Measurements from ENCODE around the gene PJA1.

The PJA1 gene

DNA sequence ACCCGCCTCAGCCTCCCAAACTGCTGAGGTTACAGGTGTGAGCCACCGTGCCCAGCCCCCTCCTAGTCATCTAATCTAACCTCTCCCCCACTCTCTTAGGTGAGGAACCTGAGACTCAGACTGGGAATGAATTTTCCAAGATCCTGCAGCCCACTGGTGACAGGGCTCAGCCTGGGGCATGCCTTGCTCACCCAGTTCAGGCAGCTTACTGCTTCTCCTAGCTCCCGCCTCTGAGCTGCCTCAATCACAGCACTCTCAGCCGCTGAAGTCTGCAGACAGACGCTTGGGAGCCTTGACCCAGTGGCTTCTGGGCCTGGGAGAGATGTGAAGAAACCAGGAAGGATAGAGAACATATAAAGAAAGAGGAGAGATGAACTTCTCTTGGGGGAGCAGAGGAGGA, 24.4 kb downstream of the PJA1 start:
- no peak for DNase-seq

DNA sequence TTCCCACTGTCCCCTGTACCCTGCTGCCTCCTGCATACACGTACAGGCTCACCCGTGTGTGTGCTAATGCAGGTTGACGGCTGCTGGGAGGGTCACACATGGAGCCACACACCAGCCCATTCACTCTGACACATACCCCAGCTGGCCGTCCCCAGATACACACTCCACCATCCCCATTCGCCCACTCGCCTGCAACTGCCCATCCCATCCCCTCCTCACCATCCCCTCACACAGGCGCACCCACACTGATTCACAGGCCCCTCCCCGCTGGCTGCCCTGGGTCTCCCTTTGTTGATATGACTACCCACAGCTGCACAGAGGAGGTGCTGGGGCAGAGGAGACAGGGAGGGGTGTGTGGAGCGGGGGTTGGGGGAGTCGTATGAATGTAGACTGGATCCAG, 25.7 kb downstream of the PJA1 start:
- no peak for DNase-seq

DNA sequence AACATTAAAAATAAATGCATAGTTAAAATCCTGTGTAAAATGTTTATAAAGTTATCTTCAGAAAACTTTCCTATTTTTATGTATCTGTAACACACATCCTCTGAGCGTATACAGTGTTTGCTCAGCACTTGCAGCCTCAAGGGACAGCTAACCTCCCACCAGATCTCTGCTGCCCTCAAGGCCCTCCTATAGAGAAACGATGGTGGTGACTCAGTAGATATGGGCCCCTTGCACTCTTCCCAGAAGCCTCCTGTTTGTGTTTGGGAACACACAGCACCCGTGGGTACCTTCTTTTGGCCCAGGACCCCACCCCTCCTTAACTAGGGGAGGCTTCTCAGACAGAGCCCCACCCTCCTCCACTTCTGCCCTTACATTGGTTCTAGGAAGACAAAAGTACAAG, 26.7 kb downstream of the PJA1 start:
- no peak for DNase-seq

DNA sequence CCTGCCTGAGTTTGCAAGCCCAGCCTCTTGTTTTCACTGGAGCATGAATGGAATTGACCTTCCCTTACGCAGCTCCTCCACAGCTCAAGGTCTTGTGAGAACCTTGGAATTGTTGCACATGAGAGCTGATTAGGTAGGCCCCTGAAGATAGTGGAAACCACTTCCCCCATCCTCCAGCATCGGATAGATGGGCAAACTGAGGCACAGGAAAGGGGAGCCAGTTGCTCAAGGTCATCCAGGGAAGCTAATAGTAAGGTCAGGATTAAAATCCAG, 27.2 kb downstream of the PJA1 start:
- DNase-seq, result no peak

DNA sequence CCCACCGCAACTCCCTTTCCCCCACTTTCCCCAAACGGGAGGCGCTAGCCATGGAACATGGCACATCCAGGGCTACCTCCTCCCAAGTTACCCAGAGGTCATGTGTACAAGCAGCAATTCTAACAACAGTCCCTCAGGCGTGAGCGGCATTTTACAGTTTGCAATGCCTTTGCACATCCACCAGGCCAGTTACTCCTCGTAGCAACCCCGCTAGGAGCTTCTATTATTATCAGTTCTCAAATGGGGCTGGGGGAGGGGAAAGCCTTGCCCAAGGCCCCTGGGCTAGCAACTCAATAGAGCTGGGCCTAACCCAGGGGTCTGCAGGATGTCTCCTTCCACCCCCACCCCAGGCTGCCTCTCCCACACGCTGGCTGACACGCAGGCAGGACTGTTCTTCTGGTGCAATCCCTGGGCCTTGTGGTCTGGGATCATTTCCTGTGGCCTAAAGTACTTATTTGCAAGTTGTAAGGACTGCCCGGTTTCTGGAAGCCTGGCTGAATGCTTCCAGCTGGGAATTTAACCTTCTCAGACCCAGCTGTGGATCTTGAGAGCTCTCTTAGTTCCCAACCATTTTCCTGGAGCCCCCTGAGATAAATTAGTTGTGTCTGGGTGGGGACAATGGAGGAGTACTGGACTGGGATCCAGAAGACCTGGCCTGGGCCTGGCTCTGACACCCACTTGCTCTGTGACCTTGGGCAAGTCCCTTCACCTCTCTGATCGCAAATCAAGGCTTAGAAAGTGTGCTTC, 27.7 kb downstream of the PJA1 start:
- DNase-seq, result no peak

DNA sequence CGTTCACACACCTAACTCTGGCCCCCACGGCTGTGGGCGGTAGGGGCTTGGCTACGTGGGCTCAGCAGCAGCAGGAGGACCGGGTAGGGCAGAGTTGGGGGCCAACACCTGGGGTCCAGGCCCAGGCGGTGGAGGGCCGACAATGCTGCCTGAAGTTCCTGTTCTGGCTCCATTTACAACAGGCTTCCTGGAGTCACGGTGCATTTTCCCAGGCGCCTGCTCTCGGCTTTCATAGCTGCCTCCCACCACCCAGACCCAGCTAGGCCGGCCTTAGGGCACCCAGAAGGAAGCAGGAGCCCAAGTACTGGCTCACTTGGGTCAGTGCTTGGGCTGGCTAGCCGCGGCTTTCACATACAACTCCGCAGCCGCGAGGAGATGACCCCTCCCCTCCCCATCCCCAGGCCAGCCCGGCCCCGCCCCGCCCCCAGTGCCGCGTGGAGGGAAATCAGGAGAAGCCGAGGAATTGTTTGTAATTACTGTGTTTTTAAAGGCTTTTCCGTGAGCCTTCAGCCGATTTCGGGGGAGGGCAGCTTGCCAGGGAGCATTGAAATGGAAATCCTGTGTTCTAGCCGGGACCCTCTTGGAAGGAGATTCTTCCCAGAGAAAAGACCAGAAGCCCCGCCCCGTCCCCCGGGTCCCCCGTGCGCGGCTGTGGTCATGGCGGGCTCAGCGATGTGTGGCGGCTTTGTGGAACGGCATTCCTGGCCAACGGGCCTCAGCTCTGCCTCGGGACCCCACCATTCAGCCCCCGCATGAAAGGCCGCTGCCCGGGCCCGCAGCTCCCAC, 28.5 kb downstream of the PJA1 start:
- DNase-seq, result no peak

DNA sequence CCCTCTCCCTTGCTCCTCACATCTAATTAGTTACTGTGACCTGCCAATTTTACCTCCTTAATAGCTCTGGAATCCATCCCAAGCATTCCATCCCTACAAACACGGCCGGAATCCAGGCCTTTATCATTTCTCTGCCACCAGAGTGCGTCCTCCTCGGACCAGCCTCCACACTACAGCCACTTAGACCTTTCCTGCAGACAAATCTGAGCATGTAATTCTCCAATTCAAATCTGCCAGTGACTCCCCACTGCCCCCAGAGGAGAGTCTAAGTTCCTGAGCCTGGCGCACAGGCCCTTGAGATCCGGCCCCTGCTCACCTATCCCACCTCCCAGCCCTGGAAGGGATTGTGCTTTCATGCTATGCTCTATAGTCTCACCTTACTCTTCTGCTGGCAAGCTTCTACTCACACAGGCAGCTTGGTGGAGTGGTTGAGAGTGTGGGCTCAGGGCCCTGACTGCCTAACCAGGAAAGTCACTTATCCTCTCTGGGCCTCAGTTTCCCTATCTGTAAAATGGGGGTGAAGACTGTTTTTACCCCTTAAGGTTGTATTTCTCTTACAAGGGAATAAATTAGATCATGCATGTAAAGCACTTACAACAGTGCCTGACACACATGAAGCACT, 31.2 kb downstream of the PJA1 start:
- no peak for DNase-seq

DNA sequence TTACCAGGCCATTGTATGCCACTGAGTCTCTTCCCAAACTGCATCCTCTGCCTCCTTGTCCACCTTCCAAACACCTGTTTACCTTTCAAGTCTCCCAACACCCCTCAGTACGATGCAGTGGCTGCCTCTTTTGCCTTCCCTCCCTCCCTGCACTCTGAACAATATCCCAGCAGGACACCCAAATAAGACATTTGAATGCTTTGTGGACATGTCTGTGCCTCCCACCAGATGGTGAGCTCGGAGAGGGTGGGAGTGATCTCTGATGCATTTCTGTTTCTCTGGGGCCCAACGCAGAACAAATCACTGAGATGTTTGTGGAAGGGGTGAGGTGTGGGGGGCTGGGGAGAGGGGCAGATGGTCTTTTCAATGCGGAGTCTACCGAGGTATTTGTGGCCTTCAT, 33.4 kb downstream of the PJA1 start:
- no peak for DNase-seq

DNA sequence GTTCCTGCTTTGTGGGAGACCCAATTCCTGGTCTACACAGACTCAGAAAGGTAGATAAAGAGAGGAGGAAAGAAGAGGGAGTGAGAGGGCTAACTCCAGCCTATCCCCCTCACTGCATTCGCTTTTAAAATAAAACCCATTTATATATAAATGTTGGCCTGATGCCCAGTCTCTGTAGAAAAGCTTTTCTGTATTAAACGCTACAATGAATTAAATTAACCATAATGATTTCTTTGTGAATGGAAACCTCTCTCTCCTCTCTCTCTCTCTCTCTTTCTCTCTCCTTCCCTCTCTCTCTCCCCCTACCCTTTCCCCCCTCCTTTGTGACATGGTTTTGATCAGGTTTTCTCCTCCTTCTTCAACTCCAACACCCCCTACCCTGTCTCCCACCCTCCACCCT, 34.8 kb downstream of the PJA1 start:
- no peak for DNase-seq

DNA sequence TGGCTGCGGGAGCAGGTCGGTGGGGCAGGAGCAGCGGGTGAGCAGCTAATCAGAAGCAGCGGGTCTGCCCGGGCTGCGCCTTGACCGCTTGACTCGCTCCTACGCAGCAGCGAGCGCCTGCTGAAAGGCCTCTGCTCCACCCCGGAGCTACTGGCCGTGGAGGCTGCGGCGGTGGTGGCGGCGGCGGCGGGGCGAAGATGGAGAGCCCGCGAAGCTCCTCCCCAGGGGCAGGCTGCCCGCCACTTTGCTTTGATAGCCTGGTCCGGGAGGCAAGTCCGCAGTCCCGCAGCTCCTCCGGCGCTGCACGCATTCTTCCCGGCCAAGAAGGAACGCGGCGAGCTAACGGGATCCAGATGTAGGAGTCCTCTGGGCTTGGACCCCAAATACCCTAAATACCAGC, 36.7 kb downstream of the PJA1 start:
- DNase-seq, result no peak

DNA sequence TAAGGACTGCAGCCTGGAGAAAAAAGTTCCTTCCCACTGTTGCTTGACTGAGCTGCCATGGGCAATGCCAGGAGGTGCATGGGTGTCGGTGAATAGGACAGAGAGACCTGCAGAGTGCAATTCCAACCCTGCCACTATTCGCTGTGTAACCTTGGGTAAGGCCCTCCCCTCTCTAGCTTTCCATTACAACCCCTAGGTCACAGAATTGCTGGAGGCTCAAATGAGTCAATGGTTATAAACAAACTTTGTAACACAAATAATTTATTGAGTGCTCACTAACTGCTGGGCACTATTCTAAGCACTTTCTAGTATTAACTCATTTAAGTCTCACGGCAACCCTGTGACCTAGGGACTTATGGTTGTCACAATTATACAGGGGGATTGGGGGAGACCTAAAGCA, 37.8 kb downstream of the PJA1 start:
- no peak for DNase-seq

DNA sequence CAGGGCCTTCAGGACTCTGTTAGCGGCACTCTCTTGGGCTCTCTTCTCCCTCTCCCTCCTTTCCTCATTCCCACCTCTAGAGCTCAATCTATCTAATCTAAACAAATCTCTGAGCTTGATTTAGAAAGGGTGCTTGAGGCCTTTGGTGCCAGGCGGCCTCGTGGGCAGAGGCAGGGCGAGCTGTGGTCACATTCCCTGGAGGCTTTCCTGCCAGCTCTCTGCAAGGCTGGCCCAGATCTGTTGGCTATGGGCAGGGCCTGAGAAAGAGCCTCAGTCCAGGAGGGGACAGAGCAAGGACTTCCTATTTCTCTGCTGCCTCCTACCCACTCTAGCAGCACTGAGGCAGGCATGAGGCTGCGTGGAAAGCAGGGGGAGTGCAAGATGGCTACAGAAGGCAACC, 38.6 kb downstream of the PJA1 start:
- no peak for DNase-seq

DNA sequence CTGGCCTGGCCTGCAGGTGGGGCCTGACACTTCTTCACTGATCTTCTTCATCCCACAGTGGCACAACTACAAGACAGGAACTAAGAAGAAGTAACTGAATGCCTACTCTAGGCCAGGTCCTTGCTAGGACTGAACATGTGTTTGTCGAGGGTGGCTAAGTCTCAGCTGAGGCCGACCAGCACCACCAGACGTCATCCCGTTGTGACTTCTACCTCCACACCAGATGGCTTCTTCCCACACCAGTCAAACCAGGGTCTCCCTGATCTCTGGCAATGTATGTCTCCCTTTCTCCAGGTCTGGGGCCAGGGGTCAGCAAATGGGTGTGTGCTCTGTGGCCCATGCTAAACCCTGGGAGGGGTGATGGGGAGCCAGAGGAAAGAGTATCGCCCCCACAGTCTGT, 40.2 kb downstream of the PJA1 start:
- DNase-seq, result no peak

DNA sequence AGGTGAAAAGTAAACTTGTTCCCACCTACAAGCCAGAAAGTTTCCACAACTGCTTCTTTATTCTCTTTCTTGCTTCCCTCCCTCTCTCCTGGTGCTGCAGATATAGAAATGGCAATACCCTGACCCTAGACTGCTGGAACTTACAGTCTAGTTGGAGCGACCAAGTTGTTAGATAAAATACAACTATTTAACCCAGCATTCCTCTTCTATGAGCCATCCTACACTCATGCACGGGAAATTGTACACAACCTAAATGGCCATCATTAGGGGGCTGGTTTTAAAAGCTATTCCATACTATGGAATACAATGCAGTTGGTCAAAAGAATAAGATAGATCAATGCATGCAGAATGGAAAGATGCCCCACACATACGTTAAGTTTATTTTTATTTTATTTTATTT, 41.1 kb downstream of the PJA1 start:
- no peak for DNase-seq

DNA sequence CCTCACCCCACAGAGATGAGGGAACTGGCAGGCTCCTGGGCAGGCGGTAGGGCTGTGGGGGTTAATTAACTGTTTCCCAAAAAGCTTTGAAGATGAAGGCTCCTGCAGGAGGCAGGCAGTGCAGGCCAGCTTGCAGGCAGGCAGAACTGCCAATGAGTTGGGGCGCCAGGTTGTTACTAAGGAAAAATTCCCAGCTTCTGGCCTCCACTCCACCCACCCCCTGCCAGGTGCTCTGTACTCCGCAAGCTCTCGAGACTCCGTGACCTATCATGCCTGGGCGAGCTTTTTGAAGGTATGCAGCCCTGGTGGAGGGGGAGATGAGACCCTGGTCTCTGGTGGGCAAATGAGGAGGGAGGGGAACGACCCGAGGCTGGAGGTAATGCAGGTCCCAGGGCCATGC, 41.8 kb downstream of the PJA1 start:
- no peak for DNase-seq

DNA sequence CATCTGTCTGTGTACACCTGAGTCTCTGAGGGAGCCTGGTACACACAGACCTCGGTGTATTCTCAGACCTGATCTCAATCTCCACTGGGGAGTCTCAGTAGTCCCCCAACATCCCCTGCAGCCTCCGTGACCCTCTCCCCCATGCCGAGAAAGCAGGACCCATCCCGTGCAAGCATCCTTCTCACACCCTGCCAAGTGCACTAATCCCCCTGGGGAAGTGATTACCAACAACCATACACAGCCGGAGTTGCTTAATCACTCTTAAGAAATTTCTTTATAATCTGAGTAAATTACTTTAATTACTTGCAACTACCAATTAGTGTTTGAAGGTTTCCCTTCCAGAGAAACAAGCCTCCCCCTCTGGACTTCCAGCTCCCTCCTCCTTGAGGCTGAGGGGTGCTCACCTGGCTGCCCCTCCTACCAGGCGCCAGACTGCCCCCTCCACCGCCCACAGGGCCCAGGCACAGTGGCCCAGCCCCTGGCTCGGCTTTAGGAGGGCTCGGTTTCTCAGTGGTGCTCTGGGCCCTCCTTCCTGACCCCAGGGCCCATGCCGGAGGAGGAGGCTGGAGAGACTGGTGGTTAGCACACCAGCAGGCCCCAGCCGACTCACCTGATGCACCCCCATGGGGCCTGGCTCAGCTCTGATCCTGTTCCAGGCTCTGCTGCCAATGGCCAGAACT, 43.8 kb downstream of the PJA1 start:
- no peak for DNase-seq

DNA sequence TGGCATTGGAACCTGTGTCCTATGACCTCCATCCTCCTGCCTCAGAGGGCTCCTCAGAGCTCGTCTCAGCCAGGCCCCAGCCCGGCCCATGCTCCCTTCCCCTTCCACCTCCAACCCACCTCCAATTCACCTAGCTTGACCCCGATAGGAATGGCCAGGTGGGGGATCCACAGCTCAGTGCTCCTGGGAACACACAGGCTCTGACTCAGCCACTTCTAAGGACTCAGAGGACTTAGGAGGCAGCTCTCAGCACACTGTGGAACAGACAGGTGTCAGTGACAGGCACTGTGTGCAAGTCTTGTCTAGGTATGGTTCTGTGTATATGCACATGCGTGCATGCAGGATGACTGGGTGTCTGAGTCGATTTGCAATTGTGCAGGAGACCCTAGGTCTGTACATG, 44.8 kb downstream of the PJA1 start:
- no peak for DNase-seq

DNA sequence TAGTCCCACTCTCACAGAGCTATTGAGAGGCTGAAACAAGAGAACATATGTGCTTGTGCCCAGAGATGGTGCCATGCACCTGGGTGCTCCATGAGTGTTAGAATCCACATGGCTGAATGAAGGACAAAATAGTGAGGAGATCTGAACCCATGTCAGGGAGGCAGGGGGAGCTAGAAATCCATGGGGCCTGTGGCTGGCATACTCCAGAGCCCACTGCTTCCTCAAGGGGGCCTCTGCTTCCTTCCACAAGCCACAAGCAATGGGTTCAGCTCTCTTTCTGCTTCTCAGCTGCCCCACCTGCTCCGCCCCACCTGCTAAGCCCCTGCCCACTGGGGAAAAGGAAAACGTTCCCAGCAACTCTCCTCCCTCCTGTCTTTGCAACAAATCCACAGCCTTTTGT, 46.1 kb downstream of the PJA1 start:
- no peak for DNase-seq

DNA sequence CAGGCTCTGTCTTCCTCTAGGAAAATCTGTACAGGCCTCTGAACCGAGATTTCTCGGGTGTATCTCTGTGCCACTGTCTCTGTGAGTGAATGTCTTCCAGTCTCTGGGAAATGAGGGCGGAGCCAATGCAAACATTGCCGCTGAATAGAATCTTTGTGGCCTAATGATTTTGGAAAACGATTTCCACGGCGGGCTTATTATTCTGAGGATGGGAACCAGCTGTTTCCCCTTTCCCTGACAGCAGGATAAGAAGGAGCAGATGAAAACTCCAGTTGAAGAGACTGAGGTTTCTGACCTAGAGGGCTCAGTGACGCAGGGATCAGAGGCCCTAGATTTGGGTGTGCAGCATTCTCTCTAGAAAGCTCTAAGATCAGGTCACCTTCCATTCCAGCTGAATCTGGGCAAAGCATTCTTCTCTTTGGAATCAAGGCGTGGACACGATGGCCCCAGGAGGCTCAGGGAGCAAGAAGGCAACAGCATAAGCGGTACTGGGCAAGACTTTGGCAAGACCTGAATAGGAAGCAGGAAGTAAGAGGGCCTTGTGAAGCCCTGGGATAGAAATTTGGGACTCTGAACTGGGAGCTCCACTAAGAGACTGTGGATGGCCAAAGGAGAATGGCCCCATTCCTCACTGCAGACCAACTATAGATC, 47.3 kb downstream of the PJA1 start:
- DNase-seq, result no peak

DNA sequence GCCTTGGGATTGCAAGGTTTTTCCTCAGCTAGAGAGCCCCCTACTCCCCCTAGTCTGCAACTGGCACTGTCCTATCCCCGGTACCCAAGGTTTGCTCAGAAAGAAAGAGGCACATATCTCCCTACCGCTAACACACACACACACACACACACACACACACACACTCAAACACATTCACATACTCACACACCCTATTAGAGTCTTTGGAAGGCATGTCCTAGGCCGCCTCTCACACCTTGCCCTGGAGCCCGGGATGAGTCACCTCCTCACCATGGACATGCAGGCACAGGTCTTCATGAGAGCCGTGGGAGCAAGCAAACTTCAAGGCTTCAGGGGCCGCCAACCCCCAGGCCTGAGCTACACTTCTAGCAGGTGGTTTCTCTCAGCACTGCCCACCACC, 49.2 kb downstream of the PJA1 start:
- DNase-seq, result no peak

DNA sequence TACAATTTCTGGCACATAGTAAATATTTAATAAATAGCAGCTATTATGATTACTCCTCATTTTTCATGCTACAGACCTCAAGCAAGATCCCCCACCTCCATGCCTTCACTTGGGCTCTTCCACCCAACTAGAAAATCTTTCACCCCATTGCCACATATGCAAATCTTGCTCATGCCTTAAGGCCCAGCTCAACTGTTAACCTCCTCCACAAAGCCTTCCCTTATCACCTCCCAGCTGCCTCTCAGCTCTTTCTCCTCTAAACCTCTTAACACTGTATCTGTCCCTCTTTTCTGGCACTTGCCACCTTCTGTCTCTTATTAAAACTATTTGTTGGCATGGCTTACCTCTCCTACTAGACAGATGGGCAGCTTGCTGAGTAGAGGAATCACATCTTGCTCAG, 51.5 kb downstream of the PJA1 start:
- DNase-seq, result no peak

All from NCI-H2029 (cell line).